HepG2 (cell line): ENCODE data around the gene ADAMTS16. TPM values are rescaled to one million over a fixed set of nuclear protein-coding genes. Genes with fewer than 3 reads are reported as not detected.
A peak's percentile ranks its signal among the peaks of the same experiment; 100 is the strongest.

Experiments
- ATAC-seq: fragments of 200-7000 bp; cut with Tn5 transposase; 3 replicates; pipeline ENCODE4 v1.9.1; 2020; ENCODE audit warnings: mild to moderate bottlenecking, moderate library complexity
- BruUV-seq: library from RNA; stranded (reverse); fragments of 400-500 nt; replicated peaks from 2 replicates; lab custom pipeline; 2021; lab: Mats Ljungman, UMichigan
- CTCF ChIA-PET: fragments of 300-600 bp; formaldehyde crosslinking; extraction: SDS; loops from one replicate; lab custom pipeline; 2021; ENCODE audit warnings: low total read pairs, inconsistent platforms, low intra/inter-chr PET ratio; lab: Yijun Ruan, JAX
- POLR2A ChIA-PET: fragments of 350-600 bp; sonication (Branson Sonifier 250); formaldehyde crosslinking; loops from one replicate; lab custom pipeline; 2020; ENCODE audit warnings: antibody characterized with exemption, inconsistent platforms; lab: Yijun Ruan, JAX
- DNase-seq: peaks from one replicate; pipeline ENCODE4 v3.0.0-alpha.2; 2015; ENCODE audit warnings: low spot score
- FAIRE-seq: peaks from 3 replicates; lab custom pipeline; 2011; peaks lifted over from hg19 to GRCh38; lab: Jason Lieb, UNC
- H2AFZ ChIP-seq: one replicate; pipeline ENCODE4 v1.6.1; 2011; ENCODE audit warnings: low read length, inconsistent platforms
- H3K27ac ChIP-seq: fragments of 300-600 bp; 3 replicates; pipeline ENCODE4 v1.8.0; 2011; ENCODE audit warnings: mixed run types, mild to moderate bottlenecking, mixed read lengths, low read length, inconsistent platforms; ENCODE audit not compliant: insufficient read depth; ENCODE audit errors: extremely low read length
- H3K27me3 ChIP-seq, 2 experiments: fragments of 200-600 bp in 1 of 2; 2 replicates in 1 of 2; 3 replicates in 1 of 2; pipeline versions ENCODE4 v1.6.0 to v1.8.0; 2011; ENCODE audit warnings: low read length in 2 of 2, mild to moderate bottlenecking in 2 of 2, moderate library complexity in 2 of 2, inconsistent platforms in 1 of 2; ENCODE audit not compliant: insufficient read depth in 2 of 2, control insufficient read depth in 1 of 2
- H3K36me3 ChIP-seq, 2 experiments: fragments of 200-600 bp in 1 of 2; replicated peaks in 1 of 2; 2 replicates in 1 of 2; 3 replicates in 1 of 2; pipeline versions ENCODE4 v1.5.1 to v1.8.0; 2011; ENCODE audit warnings: low read length in 2 of 2, inconsistent platforms in 1 of 2; ENCODE audit not compliant: insufficient read depth in 2 of 2, control insufficient read depth in 1 of 2
- H3K4me1 ChIP-seq: 2 replicates; pipeline ENCODE4 v1.5.1; 2012; ENCODE audit warnings: low read length, inconsistent platforms; ENCODE audit not compliant: insufficient read depth
- H3K4me2 ChIP-seq: 2 replicates; pipeline ENCODE4 v1.6.0; 2011; ENCODE audit warnings: low read depth, low read length, inconsistent platforms
- H3K4me3 ChIP-seq, 3 experiments: fragments of 200-600 bp in 1 of 3; sonication (generic), shearing (Covaris generic) in 1 of 3; replicated peaks in 1 of 3; 2 replicates each; pipeline ENCODE4 v1.5.1; 2011 to 2016; ENCODE audit warnings: low read length in 3 of 3, inconsistent platforms in 2 of 3, low read depth in 2 of 3, mild to moderate bottlenecking in 2 of 3, control low read depth in 1 of 3, mixed read lengths in 1 of 3; ENCODE audit not compliant: insufficient read depth in 1 of 3
- H3K79me2 ChIP-seq: one replicate; pipeline ENCODE4 v1.6.1; 2011; ENCODE audit warnings: low read length, inconsistent platforms; ENCODE audit not compliant: insufficient read depth
- H3K9ac ChIP-seq: 2 replicates; pipeline ENCODE4 v1.6.0; 2011; ENCODE audit warnings: mild to moderate bottlenecking, low read depth, low read length, inconsistent platforms; ENCODE audit not compliant: insufficient read depth
- H3K9me3 ChIP-seq: 2 replicates; pipeline ENCODE4 v1.5.1; 2012; ENCODE audit warnings: mild to moderate bottlenecking, low read length
- H4K20me1 ChIP-seq: 2 replicates; pipeline ENCODE4 v1.6.0; 2011; ENCODE audit warnings: inconsistent platforms, mild to moderate bottlenecking, low read length, moderate library complexity; ENCODE audit not compliant: insufficient read depth
- CSRNP2 ChIP-seq: sonication (generic); formaldehyde crosslinking; conservative IDR thresholded peaks from 2 replicates; pipeline ENCODE4 v1.8.0; 2022; ENCODE audit warnings: low read depth, missing genetic modification reagents
- HDAC2 ChIP-seq: sonication (generic); formaldehyde crosslinking; IDR thresholded peaks from 2 replicates; pipeline ENCODE4 v1.4.0; 2020; ENCODE audit warnings: missing genetic modification reagents
- MAFF ChIP-seq: IDR thresholded peaks from 2 replicates; pipeline ENCODE4 v1.6.1; 2011; ENCODE audit warnings: low read depth, low read length, improper control_type of control experiment
- MAFK ChIP-seq, 2 experiments: IDR thresholded peaks in 1 of 2; conservative IDR thresholded peaks in 1 of 2; 2 replicates each; pipeline ENCODE4 v1.6.1; 2011; ENCODE audit warnings: improper control_type of control experiment in 2 of 2, low read length in 2 of 2
- MEIS2 ChIP-seq: sonication (generic); formaldehyde crosslinking; IDR thresholded peaks from 2 replicates; pipeline ENCODE4 v1.9.0; 2021; ENCODE audit warnings: mild to moderate bottlenecking, missing genetic modification reagents
- MYPOP ChIP-seq: sonication (generic); formaldehyde crosslinking; IDR thresholded peaks from 2 replicates; pipeline ENCODE4 v1.8.1; 2023; ENCODE audit warnings: mild to moderate bottlenecking, moderate library complexity, missing genetic modification reagents
- NR0B2 ChIP-seq: sonication (generic); formaldehyde crosslinking; IDR thresholded peaks from 2 replicates; pipeline ENCODE4 v1.4.0; 2020; ENCODE audit warnings: mild to moderate bottlenecking, missing genetic modification reagents
- ZBTB8A ChIP-seq: sonication (generic); formaldehyde crosslinking; IDR thresholded peaks from 2 replicates; pipeline ENCODE4 v1.4.0; 2020; ENCODE audit warnings: mild to moderate bottlenecking, low read depth, missing genetic modification reagents, borderline replicate concordance
- ZFP1 ChIP-seq: IDR thresholded peaks from 2 replicates; pipeline ENCODE4 v1.6.1; 2016
- ZGPAT ChIP-seq: IDR thresholded peaks from 2 replicates; pipeline ENCODE4 v1.6.1; 2016; ENCODE audit warnings: mild to moderate bottlenecking
- ZNF615 ChIP-seq: sonication (generic); formaldehyde crosslinking; IDR thresholded peaks from 2 replicates; pipeline ENCODE4 v1.5.0; 2020; ENCODE audit warnings: mild to moderate bottlenecking, missing genetic modification reagents, borderline replicate concordance
- ZNF691 ChIP-seq: sonication (generic); formaldehyde crosslinking; IDR thresholded peaks from 2 replicates; pipeline ENCODE4 v1.4.0; 2020; ENCODE audit warnings: missing genetic modification reagents, low read depth, mild to moderate bottlenecking, borderline replicate concordance
- WGBS: methylation state at CpG from one replicate; pipeline ENCODE4 v1.1.6; 2017; ENCODE audit warnings: low lambda C conversion rate; 5-methylcytosine and 5-hydroxymethylcytosine counted together
- in situ Hi-C: cut with HindIII; loops from 2 replicates; pipeline ENCODE4 v1.10.0; 2017; ENCODE audit warnings: low pct_unique_long_range_greater_than_20kb; ENCODE audit not compliant: extremely low pct_ligation_motif_present
- intact Hi-C: fragments of 100-400 bp; cut with micrococcal nuclease; formaldehyde crosslinking; loops from one replicate; pipeline ENCODE4 v1.10.0; 2022; ENCODE audit not compliant: unreplicated experiment
- polyA plus RNA-seq, 8 experiments: library from polyadenylated mRNA; depleted of rRNA in 3 of 8; stranded (reverse) in 7 of 8; unstranded in 1 of 8; fragments of >200 nt; fragmentation: Illumina TruSeq in 4 of 8; extraction: Trizol in 4 of 8; gene quantifications; 2 replicates each; pipeline versions ENCODE4 v1.2.1 to v1.2.3, GENCODE V29; 2011 to 2016; ENCODE audit warnings: low read depth in 4 of 8, missing spikeins in 1 of 8, mixed read lengths in 1 of 8; ENCODE audit not compliant: insufficient read depth in 1 of 8
- total RNA-seq, 5 experiments: library from RNA; depleted of rRNA; stranded (reverse); fragments of >200 nt; fragmentation: Illumina TruSeq; extraction: Trizol; gene quantifications; 2 replicates each; pipeline ENCODE4 v1.2.3, GENCODE V29; 2016; ENCODE audit warnings: low read depth in 1 of 5

ADAMTS16 gene
- total and polyA plus RNA-seq, 2 of the 13 experiments (the other 11 are each of a cell fraction or from before 2014, with no cell fraction given) = 0.02 to 0.03 TPM

GRCh38 chr5:5203451-5203850 is 63.3 kb downstream of the ADAMTS16 start (continued):
- TF ChIP-seq MYPOP (no peak), MEIS2 (no peak), NR0B2 (CRISPR knock-in tag) (no peak), ZFP1 (no peak), HDAC2 (no peak), ZNF615 (CRISPR knock-in tag) (no peak), ZBTB8A (CRISPR knock-in tag) (no peak), CSRNP2 (CRISPR knock-in tag) (no peak)

- Histone ChIP-seq H3K9ac (no peak overlapping the region), H3K4me1 (no peaks in the 10 kb centered on the region), H3K27me3 (no peaks in the 10 kb centered on the region), H3K79me2 (no peaks in the 10 kb centered on the region), H2AFZ (no peak overlapping the region), H3K36me3 (no peaks in the 10 kb centered on the region), H4K20me1 (no peaks in the 10 kb centered on the region), H3K4me2 (no peak overlapping the region), H3K9me3 (no peaks in the 10 kb centered on the region), H3K27ac (no peak overlapping the region), H3K4me3 (no peak overlapping the region)
- no peak for DNase-seq
- WGBS = 11% methylated on average over 3 of the region's 3 CpGs
- ATAC-seq = no peak
- intact Hi-C loops (no loop called here), in situ Hi-C loops (no loop called here)
- ChIA-PET POLR2A (no interaction called here), CTCF (no interaction called here)
- BruUV-seq = no TSS peak
- FAIRE-seq = no peak
- TF ChIP-seq MAFF = peak; percentile 82
- no peak for TF ChIP-seq ZNF691 (CRISPR knock-in tag)
- peak; percentile 84 to 92 for TF ChIP-seq MAFK (conservative IDR thresholded peaks at IDR 0.05 in 1 of 2, IDR thresholded peaks at IDR 0.05 in 1 of 2; ENCODE audit: low read length in 2 of 2)
- no peak for TF ChIP-seq ZGPAT (CRISPR knock-in tag)
Measured at GRCh38 chr5:5207828-5208227, 67.7 kb downstream of the ADAMTS16 start.
